ENCODE data around the gene SGTB.

DNA sequence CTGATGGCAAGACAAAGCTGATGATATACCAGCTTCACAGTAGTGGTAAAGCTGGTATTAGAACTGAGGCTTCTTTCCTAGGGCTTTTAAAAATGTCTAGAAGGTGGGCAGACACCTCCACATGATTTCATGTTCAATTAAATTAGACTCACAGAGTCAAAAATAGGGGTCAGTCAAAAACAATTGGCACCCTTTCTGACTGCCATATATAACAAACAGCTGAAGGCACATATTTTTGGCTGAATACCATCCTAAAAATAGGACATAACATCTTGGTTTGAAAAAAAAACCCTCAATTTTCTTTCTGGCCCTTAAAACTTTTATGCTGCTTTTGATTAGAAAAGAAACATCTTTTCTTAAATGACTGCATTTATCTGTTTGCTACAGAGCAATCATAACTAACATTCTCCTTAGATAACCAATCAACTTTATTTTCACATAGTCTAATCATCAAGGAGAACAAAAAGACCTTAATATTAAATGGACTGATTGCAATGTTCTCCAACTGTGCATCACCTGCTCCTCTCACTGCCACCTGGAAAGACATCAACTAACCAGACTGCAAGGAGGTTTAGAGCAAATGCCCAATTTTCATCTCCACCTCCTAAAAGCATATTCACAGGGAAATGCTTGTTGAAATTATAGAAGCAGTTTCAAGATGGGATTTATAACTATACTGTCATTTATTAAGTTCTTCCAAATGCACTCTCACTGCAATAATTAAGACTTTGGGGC lies 3.2 kb downstream of the SGTB start:
- TF ChIP-seq, protein P1, sequence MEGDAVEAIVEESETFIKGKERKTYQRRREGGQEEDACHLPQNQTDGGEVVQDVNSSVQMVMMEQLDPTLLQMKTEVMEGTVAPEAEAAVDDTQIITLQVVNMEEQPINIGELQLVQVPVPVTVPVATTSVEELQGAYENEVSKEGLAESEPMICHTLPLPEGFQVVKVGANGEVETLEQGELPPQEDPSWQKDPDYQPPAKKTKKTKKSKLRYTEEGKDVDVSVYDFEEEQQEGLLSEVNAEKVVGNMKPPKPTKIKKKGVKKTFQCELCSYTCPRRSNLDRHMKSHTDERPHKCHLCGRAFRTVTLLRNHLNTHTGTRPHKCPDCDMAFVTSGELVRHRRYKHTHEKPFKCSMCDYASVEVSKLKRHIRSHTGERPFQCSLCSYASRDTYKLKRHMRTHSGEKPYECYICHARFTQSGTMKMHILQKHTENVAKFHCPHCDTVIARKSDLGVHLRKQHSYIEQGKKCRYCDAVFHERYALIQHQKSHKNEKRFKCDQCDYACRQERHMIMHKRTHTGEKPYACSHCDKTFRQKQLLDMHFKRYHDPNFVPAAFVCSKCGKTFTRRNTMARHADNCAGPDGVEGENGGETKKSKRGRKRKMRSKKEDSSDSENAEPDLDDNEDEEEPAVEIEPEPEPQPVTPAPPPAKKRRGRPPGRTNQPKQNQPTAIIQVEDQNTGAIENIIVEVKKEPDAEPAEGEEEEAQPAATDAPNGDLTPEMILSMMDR (IDR thresholded peaks at IDR 0.05), result no peak
- TF ChIP-seq, protein P2, sequence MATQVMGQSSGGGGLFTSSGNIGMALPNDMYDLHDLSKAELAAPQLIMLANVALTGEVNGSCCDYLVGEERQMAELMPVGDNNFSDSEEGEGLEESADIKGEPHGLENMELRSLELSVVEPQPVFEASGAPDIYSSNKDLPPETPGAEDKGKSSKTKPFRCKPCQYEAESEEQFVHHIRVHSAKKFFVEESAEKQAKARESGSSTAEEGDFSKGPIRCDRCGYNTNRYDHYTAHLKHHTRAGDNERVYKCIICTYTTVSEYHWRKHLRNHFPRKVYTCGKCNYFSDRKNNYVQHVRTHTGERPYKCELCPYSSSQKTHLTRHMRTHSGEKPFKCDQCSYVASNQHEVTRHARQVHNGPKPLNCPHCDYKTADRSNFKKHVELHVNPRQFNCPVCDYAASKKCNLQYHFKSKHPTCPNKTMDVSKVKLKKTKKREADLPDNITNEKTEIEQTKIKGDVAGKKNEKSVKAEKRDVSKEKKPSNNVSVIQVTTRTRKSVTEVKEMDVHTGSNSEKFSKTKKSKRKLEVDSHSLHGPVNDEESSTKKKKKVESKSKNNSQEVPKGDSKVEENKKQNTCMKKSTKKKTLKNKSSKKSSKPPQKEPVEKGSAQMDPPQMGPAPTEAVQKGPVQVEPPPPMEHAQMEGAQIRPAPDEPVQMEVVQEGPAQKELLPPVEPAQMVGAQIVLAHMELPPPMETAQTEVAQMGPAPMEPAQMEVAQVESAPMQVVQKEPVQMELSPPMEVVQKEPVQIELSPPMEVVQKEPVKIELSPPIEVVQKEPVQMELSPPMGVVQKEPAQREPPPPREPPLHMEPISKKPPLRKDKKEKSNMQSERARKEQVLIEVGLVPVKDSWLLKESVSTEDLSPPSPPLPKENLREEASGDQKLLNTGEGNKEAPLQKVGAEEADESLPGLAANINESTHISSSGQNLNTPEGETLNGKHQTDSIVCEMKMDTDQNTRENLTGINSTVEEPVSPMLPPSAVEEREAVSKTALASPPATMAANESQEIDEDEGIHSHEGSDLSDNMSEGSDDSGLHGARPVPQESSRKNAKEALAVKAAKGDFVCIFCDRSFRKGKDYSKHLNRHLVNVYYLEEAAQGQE (IDR thresholded peaks at IDR 0.05; ENCODE audit: insufficient read depth in 1 of 2, low read depth in 2 of 2, low read length in 1 of 2), result no peak
- TF ChIP-seq SIN3A (IDR thresholded peaks at IDR 0.05; ENCODE audit: borderline replicate concordance, insufficient read depth, low read depth, low read length) (no peak), TCF7L2 (IDR thresholded peaks at IDR 0.05; ENCODE audit: low read depth, low read length) (no peak)
